Sigmoid colon (tissue), 4 donors: ENCODE measurements around the gene RNF208.

ENCODE experiments used
- POLR2AphosphoS5 ChIP-seq, 4 donors: sonication (generic); formaldehyde crosslinking; IDR thresholded peaks; one replicate each; pipeline ENCODE4 v1.6.1; 2017; ENCODE audit warnings: antibody characterized with exemption in 4 of 4
- TF ChIP-seq, protein P1 (sequence below), 4 experiments: fragments of 450-650 bp in 3 of 4; fragments of 200-600 bp in 1 of 4; IDR thresholded peaks; one replicate each; pipeline ENCODE4 v1.5.1; 2016 to 2019; ENCODE audit warnings: antibody characterized with exemption in 4 of 4, mild to moderate bottlenecking in 3 of 4, moderate library complexity in 2 of 4

DNA sequence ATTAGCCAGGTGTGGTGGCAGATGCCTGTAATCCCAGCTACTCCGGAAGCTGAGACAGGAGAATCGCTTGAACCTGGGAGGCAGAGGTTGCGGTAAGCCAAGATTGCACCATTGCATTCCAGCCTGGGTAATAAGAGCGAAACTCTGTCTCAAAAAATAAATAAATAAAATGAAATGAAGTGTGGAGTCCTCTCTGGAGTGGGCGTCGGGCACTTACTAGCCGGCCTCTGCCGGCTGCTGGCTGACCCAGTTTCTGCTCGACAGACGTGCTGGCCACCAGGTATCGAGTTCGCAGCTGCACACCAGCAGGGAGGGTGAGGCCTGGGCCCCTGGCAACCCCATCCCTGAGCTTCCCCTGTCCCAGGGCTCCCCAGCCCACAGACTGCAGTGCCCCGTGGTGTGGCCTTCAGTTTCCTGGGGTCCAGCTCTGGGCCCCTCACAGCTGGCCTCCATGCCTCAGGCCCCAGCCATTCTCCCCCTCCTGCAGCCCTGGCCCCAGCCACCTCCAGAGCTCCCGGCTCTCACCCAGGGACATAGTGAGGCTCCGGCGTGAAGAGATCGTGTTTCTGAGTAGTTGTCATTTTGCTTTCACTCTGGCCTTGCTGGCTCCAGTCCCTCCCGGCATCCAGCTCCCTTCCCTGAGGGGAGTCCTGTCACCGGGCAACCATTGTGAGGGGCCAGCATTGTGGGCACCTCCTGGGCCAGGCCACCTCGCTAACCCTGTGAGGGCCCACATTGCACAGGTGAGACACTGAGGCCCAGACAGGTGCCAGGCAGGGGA is 25.3 kb upstream of the RNF208 start:
- TF ChIP-seq, protein P1, sequence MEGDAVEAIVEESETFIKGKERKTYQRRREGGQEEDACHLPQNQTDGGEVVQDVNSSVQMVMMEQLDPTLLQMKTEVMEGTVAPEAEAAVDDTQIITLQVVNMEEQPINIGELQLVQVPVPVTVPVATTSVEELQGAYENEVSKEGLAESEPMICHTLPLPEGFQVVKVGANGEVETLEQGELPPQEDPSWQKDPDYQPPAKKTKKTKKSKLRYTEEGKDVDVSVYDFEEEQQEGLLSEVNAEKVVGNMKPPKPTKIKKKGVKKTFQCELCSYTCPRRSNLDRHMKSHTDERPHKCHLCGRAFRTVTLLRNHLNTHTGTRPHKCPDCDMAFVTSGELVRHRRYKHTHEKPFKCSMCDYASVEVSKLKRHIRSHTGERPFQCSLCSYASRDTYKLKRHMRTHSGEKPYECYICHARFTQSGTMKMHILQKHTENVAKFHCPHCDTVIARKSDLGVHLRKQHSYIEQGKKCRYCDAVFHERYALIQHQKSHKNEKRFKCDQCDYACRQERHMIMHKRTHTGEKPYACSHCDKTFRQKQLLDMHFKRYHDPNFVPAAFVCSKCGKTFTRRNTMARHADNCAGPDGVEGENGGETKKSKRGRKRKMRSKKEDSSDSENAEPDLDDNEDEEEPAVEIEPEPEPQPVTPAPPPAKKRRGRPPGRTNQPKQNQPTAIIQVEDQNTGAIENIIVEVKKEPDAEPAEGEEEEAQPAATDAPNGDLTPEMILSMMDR (IDR thresholded peaks at IDR 0.05) = no peak
- no peak for TF ChIP-seq POLR2AphosphoS5 (IDR thresholded peaks at IDR 0.05)
